Activated CD4-positive, alpha-beta T cell treated with anti-CD3 and anti-CD28 coated beads for 48 hours (primary cell): Measurements from ENCODE around the gene TARS3.

Experiments used
- DNase-seq: peaks from one replicate; pipeline ENCODE4 v3.0.0-alpha.2; 2020

TARS3 gene

GRCh38 chr15:101619615-101619865, 104.7 kb downstream of the TARS3 start:
- no peak for DNase-seq

- DNase-seq, result no peak
Observed at GRCh38 chr15:101618851-101619614, 105.2 kb downstream of the TARS3 start.

DNA sequence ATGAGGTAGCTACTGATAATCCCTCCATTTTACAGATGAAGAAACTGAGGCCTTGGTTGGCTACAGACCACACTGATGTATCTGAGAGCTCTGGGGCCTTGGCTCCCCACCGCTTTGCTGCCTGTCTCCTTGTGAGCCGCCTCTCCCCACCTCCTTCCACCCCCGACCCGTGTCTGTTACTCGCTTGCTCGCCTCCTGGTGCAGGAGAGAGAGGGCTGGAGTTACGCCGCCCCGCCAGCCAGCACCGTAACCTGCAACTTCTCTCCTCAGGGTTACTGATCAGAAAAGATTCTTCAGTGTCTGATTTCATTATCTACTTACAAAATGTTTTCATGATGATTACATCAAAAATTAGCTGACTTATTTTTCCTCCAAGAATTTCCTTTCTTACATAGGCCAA, 106.2 kb downstream of the TARS3 start:
- DNase-seq, result no peak

- DNase-seq, result no peak
Observed at GRCh38 chr15:101617390-101617965, 106.8 kb downstream of the TARS3 start.

GRCh38 chr15:101615986-101616848, 108.1 kb downstream of the TARS3 start:
- DNase-seq, result no peak

DNA sequence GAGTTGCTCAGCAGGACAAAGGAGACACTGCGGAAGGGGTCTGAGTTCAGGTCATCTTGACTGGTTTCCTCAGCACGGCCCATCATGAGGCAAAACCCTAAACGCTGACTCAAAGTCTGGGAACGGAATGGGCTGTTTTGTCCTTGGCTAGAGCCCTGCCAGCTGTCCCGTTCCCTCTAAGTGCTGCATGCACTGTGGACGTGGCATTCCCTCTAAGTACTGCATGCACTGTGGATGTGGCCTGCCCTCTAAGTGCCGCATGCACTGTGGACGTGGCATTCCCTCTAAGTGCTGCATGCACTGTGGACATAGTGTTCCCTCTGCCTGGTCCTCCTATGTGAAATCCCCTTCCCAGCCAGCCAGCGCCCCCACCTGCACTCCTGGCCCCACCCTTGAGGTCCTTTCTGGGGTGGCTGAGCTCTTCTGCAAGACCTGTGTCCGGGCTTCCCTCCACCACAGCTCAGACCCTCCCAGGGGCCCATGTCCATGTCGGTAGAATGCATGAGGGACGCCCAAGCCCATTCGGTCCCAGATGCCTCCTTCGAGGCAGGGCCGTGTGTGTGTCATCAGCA, 108.8 kb downstream of the TARS3 start:
- DNase-seq, result no peak

GRCh38 chr15:101614761-101615160, 109.5 kb downstream of the TARS3 start:
- DNase-seq, result no peak

DNA sequence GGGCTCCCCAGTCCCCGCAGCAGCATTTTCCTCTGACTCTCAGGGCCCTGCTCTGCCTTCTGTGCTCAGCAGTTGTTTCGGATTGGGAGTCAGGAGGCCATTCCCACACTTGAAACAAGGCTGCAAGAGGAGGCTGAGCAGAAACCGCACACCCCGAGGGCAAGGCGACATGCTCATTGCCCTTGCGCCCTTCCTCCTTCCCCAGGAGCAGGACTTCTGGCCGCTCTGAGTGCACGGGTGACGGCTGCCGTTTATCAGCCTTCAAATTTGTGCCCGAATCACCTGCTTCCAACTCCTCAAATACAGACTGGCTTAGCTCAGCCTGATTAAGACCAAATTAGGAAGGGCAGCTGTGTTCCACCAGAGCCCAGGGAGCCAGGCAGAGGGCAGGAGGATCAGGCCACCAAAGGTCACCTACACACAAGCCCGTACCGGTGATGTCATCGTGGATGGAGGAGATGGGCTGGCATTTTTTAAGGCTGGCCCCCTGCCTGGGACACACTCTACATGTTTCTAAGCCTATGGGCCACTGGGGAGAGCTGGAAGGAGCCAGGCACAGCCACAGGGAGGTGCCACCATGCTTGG, 110.2 kb downstream of the TARS3 start:
- DNase-seq, result no peak

DNA sequence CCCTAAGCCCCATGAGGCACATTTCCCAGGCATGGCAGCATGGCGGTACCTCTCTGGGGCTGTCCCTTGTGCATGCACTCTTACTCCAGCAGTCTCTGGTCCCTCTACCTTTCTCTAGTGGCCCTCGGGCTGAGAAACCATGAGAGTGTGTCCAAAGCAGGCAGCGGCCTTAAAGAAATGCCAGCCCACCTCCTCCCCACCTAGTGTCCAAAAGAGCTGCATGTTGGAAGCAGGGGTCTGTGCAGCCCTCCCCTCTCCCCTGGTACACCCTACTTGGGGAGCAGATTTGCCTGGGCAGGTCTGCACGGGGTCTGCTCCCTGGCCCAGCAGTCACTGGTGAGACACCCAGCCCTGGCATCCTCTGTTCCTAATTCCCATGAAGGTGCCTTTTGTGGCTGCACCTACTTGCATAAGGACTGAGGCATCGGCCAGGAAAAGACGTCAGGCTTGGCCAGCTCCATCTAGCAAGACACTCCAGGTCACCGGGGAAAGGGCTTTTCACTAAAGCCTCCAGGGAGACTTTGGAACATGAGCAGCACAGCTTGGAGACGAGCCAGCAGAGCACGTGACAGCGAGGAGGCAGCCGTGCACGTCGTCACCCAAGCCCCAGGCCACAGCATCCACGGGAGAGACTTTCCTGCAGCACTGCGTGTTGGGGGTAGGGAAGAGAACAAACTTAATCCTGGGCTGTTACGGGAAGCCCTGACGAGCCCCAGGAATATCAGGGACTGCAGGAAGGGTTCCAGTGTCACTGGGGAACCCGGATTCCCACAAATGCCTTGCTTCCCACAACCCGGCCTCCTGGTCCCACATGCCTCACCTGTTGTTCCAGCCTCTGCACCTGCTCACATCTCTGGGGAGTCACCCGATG, 110.9 kb downstream of the TARS3 start:
- DNase-seq, result no peak

GRCh38 chr15:101612676-101613075, 111.6 kb downstream of the TARS3 start:
- DNase-seq, result no peak

DNA sequence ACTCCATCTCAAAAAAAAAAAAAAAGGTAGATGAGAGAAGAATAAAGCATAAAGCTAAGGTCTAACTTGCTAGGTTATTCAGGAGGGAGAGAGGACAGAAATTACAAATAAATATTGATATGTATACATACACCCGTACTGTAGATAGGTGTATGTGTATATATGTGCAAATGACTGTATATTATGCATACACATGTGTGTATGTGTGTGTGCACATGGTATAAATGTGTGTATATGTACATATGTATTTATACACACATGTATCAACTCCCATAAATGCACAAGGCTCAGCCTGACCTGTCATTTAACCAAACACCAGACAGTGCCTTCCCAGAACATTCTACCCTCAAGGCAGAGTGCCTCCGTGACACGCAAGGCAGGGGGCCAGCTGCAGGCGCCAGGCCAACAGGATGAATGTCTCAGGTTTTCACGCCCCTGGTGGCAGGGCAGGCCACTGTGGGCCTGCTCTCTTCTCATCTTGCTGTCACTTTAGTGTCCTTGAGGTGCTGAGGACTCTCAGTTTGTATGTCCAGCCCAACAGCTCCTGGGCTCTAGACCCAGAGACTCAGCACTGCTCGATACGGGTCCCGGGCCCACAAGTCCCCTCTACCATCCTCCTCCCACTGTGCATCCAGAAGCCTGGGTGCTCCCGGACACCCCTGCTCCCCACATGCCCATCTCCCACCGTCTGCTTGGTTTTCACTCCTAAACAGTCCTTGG, 112.5 kb downstream of the TARS3 start:
- DNase-seq, result no peak

- no peak for DNase-seq
Observed at GRCh38 chr15:101611007-101611406, 113.3 kb downstream of the TARS3 start.

GRCh38 chr15:101610611-101611000, 113.7 kb downstream of the TARS3 start:
- DNase-seq, result no peak

GRCh38 chr15:101609742-101610610, 114.3 kb downstream of the TARS3 start:
- no peak for DNase-seq

DNA sequence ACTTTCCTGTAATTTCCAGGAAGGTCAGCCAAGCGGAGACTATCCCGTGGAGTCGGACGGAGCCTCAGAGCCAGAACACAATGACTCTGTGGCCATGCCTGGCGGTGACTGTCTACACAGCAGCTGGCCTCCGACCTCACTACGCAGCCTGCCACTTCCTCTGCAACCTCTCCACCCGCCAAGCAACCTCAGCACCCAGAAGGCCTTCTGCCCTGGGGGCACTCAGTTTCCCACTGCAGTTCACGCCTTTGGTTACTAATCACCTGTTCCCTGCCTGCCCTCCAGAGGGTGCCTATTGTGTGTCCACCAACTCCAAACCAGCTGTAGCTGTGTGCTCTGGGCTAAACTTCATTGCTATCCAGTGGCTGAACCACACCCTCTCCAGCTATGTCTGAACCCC, 116.1 kb downstream of the TARS3 start:
- no peak for DNase-seq

DNA sequence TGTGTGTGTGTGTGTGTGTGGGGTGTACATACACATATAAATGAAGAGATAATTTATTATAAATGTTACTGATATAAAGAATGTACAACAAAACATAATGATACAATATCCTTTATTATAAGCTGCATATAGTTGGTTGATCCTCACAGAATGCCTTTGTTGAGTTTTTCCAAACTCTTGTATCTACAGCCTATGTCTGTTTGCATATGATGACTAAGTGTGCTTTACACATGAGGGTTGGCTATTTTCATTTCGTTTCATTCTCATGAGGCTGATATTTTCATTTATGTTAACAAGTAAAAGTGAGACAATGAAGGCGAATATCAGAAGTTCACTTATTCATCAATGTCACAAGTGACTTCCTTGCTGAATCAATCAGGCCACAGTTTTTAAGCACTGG, 117.2 kb downstream of the TARS3 start:
- no peak for DNase-seq

DNA sequence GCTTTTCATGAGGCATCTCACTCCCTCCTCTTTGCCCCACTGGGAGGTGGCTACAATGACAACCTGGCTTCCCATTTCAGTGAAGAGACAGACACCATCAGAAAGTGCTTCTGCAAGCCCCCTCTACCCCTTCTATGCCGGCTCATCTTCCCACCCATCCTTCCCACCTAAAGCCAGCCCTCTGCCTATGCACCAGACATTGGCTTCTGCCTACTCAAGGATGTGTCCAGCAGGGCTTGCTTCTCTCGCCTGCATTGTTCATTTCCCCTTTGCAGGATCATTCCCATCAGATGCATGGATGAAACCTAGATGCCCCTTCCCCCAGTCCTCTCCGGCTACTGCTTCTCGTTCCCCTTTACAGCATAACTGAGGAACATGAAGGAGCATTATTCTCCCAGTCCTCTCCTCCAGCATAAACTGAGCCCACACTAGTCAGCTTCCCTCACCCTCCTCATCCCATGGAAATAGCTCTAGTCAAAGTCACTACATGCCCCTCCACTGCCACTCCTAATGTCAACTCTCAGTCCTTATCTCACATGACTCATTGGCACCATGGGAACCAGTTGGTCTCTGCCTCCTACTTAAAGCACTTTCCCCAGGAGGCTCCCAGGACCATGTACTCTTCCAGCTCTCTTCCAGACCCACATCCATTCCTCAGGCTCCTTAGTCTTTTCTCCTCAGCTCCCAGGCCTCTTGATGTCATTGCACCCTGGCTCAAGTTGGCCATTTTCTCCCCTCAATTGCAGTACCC, 120.0 kb downstream of the TARS3 start:
- no peak for DNase-seq
